GM23338 (cell line): ENCODE measurements around the gene SLC6A3. TPM values are rescaled to one million over a fixed set of nuclear protein-coding genes. Genes with fewer than 3 reads are reported as not detected.

ENCODE experiments used
- ATAC-seq: fragments of 200-7000 bp; cut with Tn5 transposase; 3 replicates; pipeline ENCODE4 v1.9.1; 2020
- DNase-seq: peaks from one replicate; pipeline ENCODE4 v3.0.0-alpha.2; 2015; ENCODE audit warnings: low spot score
- H2AFZ ChIP-seq: fragments of 200-600 bp; sonication (generic); 2 replicates; pipeline ENCODE4 v1.8.0; 2016; ENCODE audit warnings: antibody characterized with exemption, mild to moderate bottlenecking, moderate library complexity
- H3F3A ChIP-seq: fragments of 200-600 bp; sonication (generic); replicated peaks from 2 replicates; pipeline ENCODE4 v1.8.0; 2017; ENCODE audit warnings: antibody characterized with exemption, mixed run types, low read depth
- H3K27ac ChIP-seq: fragments of 200-600 bp; sonication (generic); 2 replicates; pipeline ENCODE4 v1.6.1; 2016; ENCODE audit warnings: low read depth
- H3K27me3 ChIP-seq: fragments of 200-600 bp; sonication (generic); 2 replicates; pipeline ENCODE4 v1.8.0; 2016; ENCODE audit warnings: mild to moderate bottlenecking, mixed run types, moderate library complexity; ENCODE audit not compliant: insufficient read depth
- H3K36me3 ChIP-seq: fragments of 200-600 bp; sonication (generic); 2 replicates; pipeline ENCODE4 v1.8.0; 2016; ENCODE audit warnings: mild to moderate bottlenecking; ENCODE audit not compliant: insufficient read depth
- H3K4me1 ChIP-seq: fragments of 200-600 bp; sonication (generic); 2 replicates; pipeline ENCODE4 v1.8.0; 2016; ENCODE audit warnings: mild to moderate bottlenecking, moderate library complexity; ENCODE audit not compliant: insufficient read depth
- H3K4me2 ChIP-seq: fragments of 200-600 bp; sonication (generic); 2 replicates; pipeline ENCODE4 v1.7.1; 2017; ENCODE audit warnings: mixed run types
- H3K4me3 ChIP-seq: fragments of 200-600 bp; sonication (generic); 2 replicates; pipeline ENCODE4 v1.6.1; 2016; ENCODE audit warnings: mixed run types
- H3K79me2 ChIP-seq: fragments of 200-600 bp; sonication (generic); replicated peaks from 2 replicates; pipeline ENCODE4 v1.8.0; 2017; ENCODE audit warnings: mild to moderate bottlenecking; ENCODE audit not compliant: insufficient read depth
- H3K9me2 ChIP-seq: fragments of 200-600 bp; sonication (generic); 2 replicates; pipeline ENCODE4 v1.8.0; 2017; ENCODE audit not compliant: insufficient read depth
- H4K20me1 ChIP-seq: fragments of 200-600 bp; sonication (generic); replicated peaks from 2 replicates; pipeline ENCODE4 v1.8.0; 2017; ENCODE audit warnings: mild to moderate bottlenecking; ENCODE audit not compliant: insufficient read depth
- H3K27ac Mint-ChIP-seq: 2 replicates; pipeline ENCODE4 v1.8.0; 2020; ENCODE audit warnings: inconsistent platforms, mild to moderate bottlenecking, moderate library complexity, mixed read lengths
- H3K27me3 Mint-ChIP-seq: 3 replicates; pipeline ENCODE4 v1.8.0; 2022; ENCODE audit warnings: low read depth, mild to moderate bottlenecking, moderate library complexity, mixed read lengths, inconsistent platforms; ENCODE audit not compliant: insufficient read depth, poor library complexity
- H3K36me3 Mint-ChIP-seq: 3 replicates; pipeline ENCODE4 v1.8.0; 2021; ENCODE audit warnings: low read depth, mild to moderate bottlenecking, inconsistent platforms, moderate library complexity, mixed read lengths
- H3K4me1 Mint-ChIP-seq: 3 replicates; pipeline ENCODE4 v1.8.0; 2020; ENCODE audit warnings: mild to moderate bottlenecking, inconsistent platforms, mixed read lengths
- H3K4me3 Mint-ChIP-seq: 3 replicates; pipeline ENCODE4 v1.8.0; 2021; ENCODE audit warnings: moderate library complexity, mild to moderate bottlenecking, inconsistent platforms, mixed read lengths
- H3K9me3 Mint-ChIP-seq: 3 replicates; pipeline ENCODE4 v1.8.0; 2020; ENCODE audit warnings: moderate library complexity, mild to moderate bottlenecking, inconsistent platforms, mixed read lengths
- CREB1 ChIP-seq: fragments of 250-450 bp; sonication (Bioruptor Pico); IDR thresholded peaks from 2 replicates; pipeline ENCODE4 v1.5.0; 2020; ENCODE audit warnings: low read depth, mild to moderate bottlenecking, moderate library complexity
- CTCF ChIP-seq, 2 experiments: fragments of 200-600 bp in 1 of 2; sonication (generic) in 1 of 2; conservative IDR thresholded peaks; 2 replicates each; pipeline versions ENCODE4 v1.5.1 to v1.6.1; 2016 to 2017; ENCODE audit warnings: antibody characterized with exemption in 2 of 2, low read depth in 2 of 2, mild to moderate bottlenecking in 2 of 2, moderate library complexity in 1 of 2
- ETS1 ChIP-seq: IDR thresholded peaks from 2 replicates; pipeline ENCODE4 v1.6.1; 2016; ENCODE audit warnings: antibody characterized with exemption
- EZH2 ChIP-seq: fragments of 200-600 bp; sonication (generic); IDR thresholded peaks from one replicate; pipeline ENCODE4 v1.8.0; 2017; ENCODE audit warnings: antibody characterized with exemption, mild to moderate bottlenecking, low read depth; ENCODE audit not compliant: unreplicated experiment
- EZH2phosphoT487 ChIP-seq: fragments of 200-600 bp; sonication (generic); IDR thresholded peaks from one replicate; pipeline ENCODE4 v1.8.1; 2018; ENCODE audit warnings: antibody characterized with exemption; ENCODE audit not compliant: unreplicated experiment
- POLR2AphosphoS5 ChIP-seq: IDR thresholded peaks from 2 replicates; pipeline ENCODE4 v1.6.1; 2016; ENCODE audit warnings: antibody characterized with exemption, low read depth
- REST ChIP-seq: IDR thresholded peaks from one replicate; pipeline ENCODE4 v1.6.1; 2018; ENCODE audit warnings: antibody characterized with exemption; ENCODE audit not compliant: unreplicated experiment
- STAT1 ChIP-seq: IDR thresholded peaks from one replicate; pipeline ENCODE4 v1.6.1; 2016; ENCODE audit warnings: antibody characterized with exemption; ENCODE audit not compliant: unreplicated experiment
- ZNF331 ChIP-seq: fragments of 250-450 bp; sonication (Bioruptor Pico); IDR thresholded peaks from 2 replicates; pipeline ENCODE4 v1.5.0; 2020; ENCODE audit warnings: low read depth, mild to moderate bottlenecking, moderate library complexity
- ZNF462 ChIP-seq: fragments of 250-450 bp; sonication (Bioruptor Pico); IDR thresholded peaks from 2 replicates; pipeline ENCODE4 v1.5.0; 2020; ENCODE audit warnings: mild to moderate bottlenecking, moderate library complexity
- polyA plus RNA-seq: library from polyadenylated mRNA; unstranded; fragments of >200 nt; fragmentation: Nextera tagmentation; extraction: Ambion mirVana; gene quantifications from 2 replicates; pipeline ENCODE4 v1.2.1, GENCODE V29; 2016
- total RNA-seq: library from RNA; depleted of rRNA; stranded (reverse); fragments of >200 nt; shearing (Covaris generic); gene quantifications from 2 replicates; pipeline ENCODE4 v1.2.3, GENCODE V29; 2014

Gene SLC6A3
- total and polyA plus RNA-seq, 2 experiments from 2014 or later = 0.76 to 1.0 TPM

- Histone ChIP-seq H4K20me1 (peaks cover 6% of the 10 kb centered on the region), H3K27me3 (peaks cover 29% of the 10 kb centered on the region), H2AFZ (no peak overlapping the region), H3K4me1 (no peaks in the 10 kb centered on the region), H3K27ac (no peak overlapping the region), H3K4me2 (no peak overlapping the region), H3F3A (no peaks in the 10 kb centered on the region), H3K79me2 (no peaks in the 10 kb centered on the region), H3K36me3 (no peaks in the 10 kb centered on the region), H3K4me3 (no peak overlapping the region), H3K9me2 (peaks cover 8% of the 10 kb centered on the region)
- Mint-ChIP-seq H3K27ac (no peak overlapping the region), H3K9me3 (peaks cover 3% of the 10 kb centered on the region; the same call in 2 of the 3 replicates), H3K27me3 (peaks cover 35% of the 10 kb centered on the region), H3K4me1 (peaks cover 4% of the 10 kb centered on the region; the same call in 1 of the 3 replicates), H3K4me3 (no peak overlapping the region), H3K36me3 (no peaks in the 10 kb centered on the region; the same call in 2 of the 3 replicates)
- no peak for DNase-seq
- TF ChIP-seq POLR2AphosphoS5 (no peak), STAT1 (no peak), REST (no peak), CTCF (conservative IDR thresholded peaks at IDR 0.05; ENCODE audit: low read depth in 2 of 2) (no peak), EZH2 (no peak), EZH2phosphoT487 (no peak), ZNF462 (CRISPR knock-in tag) (no peak), CREB1 (CRISPR knock-in tag) (no peak), ETS1 (no peak), ZNF331 (no peak)
- no peak for ATAC-seq
Measured at GRCh38 chr5:1440098-1440493, 5.1 kb downstream of the SLC6A3 start.
